Ovary (tissue), 3 donors: ENCODE data around the gene TEKT1.

Experiments
- EP300 ChIP-seq: sonication (generic); formaldehyde crosslinking; IDR thresholded peaks from one replicate; pipeline ENCODE4 v1.6.1; 2017; ENCODE audit warnings: antibody characterized with exemption
- POLR2A ChIP-seq: fragments of 450-650 bp; IDR thresholded peaks from one replicate; pipeline ENCODE4 v1.6.1; 2017; ENCODE audit warnings: antibody characterized with exemption, mild to moderate bottlenecking, moderate library complexity
- TF ChIP-seq, protein P1 (sequence below), 3 donors: fragments of 450-650 bp in 2 of 3; fragments of 200-600 bp in 1 of 3; IDR thresholded peaks; one replicate each; pipeline versions ENCODE4 v1.5.1 to v1.8.0; 2016 to 2022; ENCODE audit warnings: antibody characterized with exemption in 3 of 3, mild to moderate bottlenecking in 1 of 3
- donor health status: DM: no; HTN: no; CAD: no.

DNA sequence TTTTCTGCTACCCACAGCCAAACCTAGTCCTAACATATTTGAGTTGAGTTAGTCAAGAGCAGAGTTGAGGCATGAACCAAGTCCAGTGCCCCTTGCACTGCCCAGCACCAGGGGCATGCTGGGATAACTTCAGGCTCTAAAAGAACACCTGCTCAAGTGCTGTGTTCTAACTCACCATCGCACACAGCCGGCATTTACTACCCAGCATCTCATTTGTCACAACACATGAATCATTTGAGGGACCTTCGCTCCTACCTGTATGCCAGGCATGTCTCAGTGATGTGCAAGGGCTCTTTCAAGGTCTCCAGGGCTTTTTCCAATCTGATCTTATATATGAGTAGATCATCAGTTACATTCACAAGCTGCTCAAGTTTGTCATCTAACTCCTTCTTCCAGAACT, 12.6 kb downstream of the TEKT1 start:
- TF ChIP-seq, protein P1, sequence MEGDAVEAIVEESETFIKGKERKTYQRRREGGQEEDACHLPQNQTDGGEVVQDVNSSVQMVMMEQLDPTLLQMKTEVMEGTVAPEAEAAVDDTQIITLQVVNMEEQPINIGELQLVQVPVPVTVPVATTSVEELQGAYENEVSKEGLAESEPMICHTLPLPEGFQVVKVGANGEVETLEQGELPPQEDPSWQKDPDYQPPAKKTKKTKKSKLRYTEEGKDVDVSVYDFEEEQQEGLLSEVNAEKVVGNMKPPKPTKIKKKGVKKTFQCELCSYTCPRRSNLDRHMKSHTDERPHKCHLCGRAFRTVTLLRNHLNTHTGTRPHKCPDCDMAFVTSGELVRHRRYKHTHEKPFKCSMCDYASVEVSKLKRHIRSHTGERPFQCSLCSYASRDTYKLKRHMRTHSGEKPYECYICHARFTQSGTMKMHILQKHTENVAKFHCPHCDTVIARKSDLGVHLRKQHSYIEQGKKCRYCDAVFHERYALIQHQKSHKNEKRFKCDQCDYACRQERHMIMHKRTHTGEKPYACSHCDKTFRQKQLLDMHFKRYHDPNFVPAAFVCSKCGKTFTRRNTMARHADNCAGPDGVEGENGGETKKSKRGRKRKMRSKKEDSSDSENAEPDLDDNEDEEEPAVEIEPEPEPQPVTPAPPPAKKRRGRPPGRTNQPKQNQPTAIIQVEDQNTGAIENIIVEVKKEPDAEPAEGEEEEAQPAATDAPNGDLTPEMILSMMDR (IDR thresholded peaks at IDR 0.05): no peak
- TF ChIP-seq EP300 (no peak), POLR2A (no peak)
